GM19035 (cell line): ENCODE measurements around the gene LRCH2.
"Not testable (repeated sequence)": the region's sequence is repeated elsewhere in the genome, so short reads cannot be mapped to it uniquely, and the experiment has no call there.

Experiments
- ATAC-seq: cut with Tn5 transposase; IDR thresholded peaks from one replicate; pipeline ENCODE4 v1.9.1; 2021; ENCODE audit not compliant: unreplicated experiment

The LRCH2 gene

GRCh38 chrX:115233497-115234455 lies at the start of gene LRCH2:
Gene LRCH2 (minus strand): TSS chrX:115234096. CDS start chrX:115234041, 55 bp downstream.
- no peak for ATAC-seq

- no peak for ATAC-seq
These were observed 35.3 kb upstream of the LRCH2 start for GRCh38 chrX:115269051-115269683.

- ATAC-seq = no peak
These were observed 34.5 kb upstream of the LRCH2 start for GRCh38 chrX:115268421-115268820.

GRCh38 chrX:115266300-115266699 lies 32.4 kb upstream of the LRCH2 start:
- no peak for ATAC-seq

- ATAC-seq = no peak
These were observed 30.1 kb upstream of the LRCH2 start for GRCh38 chrX:115264009-115264408.

- no peak for ATAC-seq
These were observed 27.3 kb upstream of the LRCH2 start for GRCh38 chrX:115261148-115261547.

GRCh38 chrX:115260330-115260729 lies 26.4 kb upstream of the LRCH2 start:
- ATAC-seq = no peak

- no peak for ATAC-seq
These were observed 25.5 kb upstream of the LRCH2 start for GRCh38 chrX:115259238-115259875.

- ATAC-seq = no peak
These were observed 23.8 kb upstream of the LRCH2 start for GRCh38 chrX:115257711-115258110.

GRCh38 chrX:115255003-115255402 lies 21.1 kb upstream of the LRCH2 start:
- no peak for ATAC-seq

- peak; percentile 82 for ATAC-seq
These were observed 17.8 kb upstream of the LRCH2 start for GRCh38 chrX:115251458-115252233.

GRCh38 chrX:115237056-115237455 lies 3.2 kb upstream of the LRCH2 start:
- no peak for ATAC-seq

- ATAC-seq = no peak
These were observed 2.7 kb upstream of the LRCH2 start for GRCh38 chrX:115236560-115236959.

- ATAC-seq = no peak
These were observed 565 bp upstream of the LRCH2 start for GRCh38 chrX:115234461-115234860.

GRCh38 chrX:115232933-115233496 lies 881 bp downstream of the LRCH2 start:
- no peak for ATAC-seq

- no peak for ATAC-seq
These were observed 4.4 kb downstream of the LRCH2 start for GRCh38 chrX:115229337-115230003.

GRCh38 chrX:115226929-115227328 lies 7.0 kb downstream of the LRCH2 start:
- peak; percentile 53 for ATAC-seq

GRCh38 chrX:115217346-115217745 lies 16.6 kb downstream of the LRCH2 start:
- ATAC-seq = not testable (repeated sequence)

GRCh38 chrX:115214605-115215004 lies 19.3 kb downstream of the LRCH2 start:
- no peak for ATAC-seq

- no peak for ATAC-seq
These were observed 19.7 kb downstream of the LRCH2 start for GRCh38 chrX:115214151-115214550.
